Right lobe of liver (tissue), 4 donors: ENCODE measurements around the gene KCNIP1.

Source experiments
- CTCF ChIP-seq, 4 donors: fragments of 200-600 bp in 3 of 4; fragments of 450-650 bp in 1 of 4; IDR thresholded peaks; one replicate each; pipeline versions ENCODE4 v1.5.1 to v1.8.0; 2016 to 2022; ENCODE audit warnings: antibody characterized with exemption in 4 of 4, mild to moderate bottlenecking in 2 of 4
- POLR2A ChIP-seq: fragments of 450-650 bp; IDR thresholded peaks from one replicate; pipeline ENCODE4 v1.6.1; 2017; ENCODE audit warnings: antibody characterized with exemption, mild to moderate bottlenecking
- donor health status: DM: no; HTN: no; CAD: no.
- donor health status: DM: no; HTN: no; CAD: no.
- donor health status: DM: no; HTN: yes; CAD: no.

- TF ChIP-seq CTCF (IDR thresholded peaks at IDR 0.05) (no peak), POLR2A (no peak)
These were observed 10.2 kb downstream of the KCNIP1 start for GRCh38 chr5:170513856-170514525.
